Measurements from ENCODE around the gene SLC38A10.
"Not testable (repeated sequence)": the region's sequence is repeated elsewhere in the genome, so short reads cannot be mapped to it uniquely, and the experiment has no call there.

SLC38A10 gene

DNA sequence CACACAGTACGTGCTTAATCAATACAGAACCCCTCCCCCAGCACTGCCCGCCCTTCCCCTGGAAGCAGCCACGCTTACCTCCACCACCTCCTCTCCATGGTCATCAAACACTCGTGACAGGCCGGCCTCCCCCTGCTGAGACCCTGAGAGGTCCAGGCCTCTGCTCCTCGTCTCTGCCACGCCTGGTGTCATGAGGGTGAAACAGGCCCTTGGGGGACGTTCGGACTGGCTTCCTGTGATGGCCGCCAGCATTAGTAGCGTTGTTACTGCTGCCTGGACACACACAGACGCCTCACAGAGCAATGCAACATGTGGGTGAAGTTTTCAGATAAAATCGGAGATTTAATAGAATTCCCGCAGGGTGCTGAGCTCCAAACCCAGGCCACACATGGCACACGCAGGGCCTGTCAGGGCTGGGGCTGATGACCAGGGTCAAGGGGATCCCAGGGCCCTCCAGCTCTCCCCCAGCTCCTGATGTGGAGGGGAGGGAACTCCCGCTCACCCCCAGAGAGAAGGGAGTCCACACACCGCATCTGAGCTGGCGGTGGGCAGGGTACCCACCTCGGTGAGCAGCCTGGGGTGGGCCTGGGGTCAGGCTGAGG lies 15.9 kb upstream of the SLC38A10 start:
- no peak for DNase-seq

DNA sequence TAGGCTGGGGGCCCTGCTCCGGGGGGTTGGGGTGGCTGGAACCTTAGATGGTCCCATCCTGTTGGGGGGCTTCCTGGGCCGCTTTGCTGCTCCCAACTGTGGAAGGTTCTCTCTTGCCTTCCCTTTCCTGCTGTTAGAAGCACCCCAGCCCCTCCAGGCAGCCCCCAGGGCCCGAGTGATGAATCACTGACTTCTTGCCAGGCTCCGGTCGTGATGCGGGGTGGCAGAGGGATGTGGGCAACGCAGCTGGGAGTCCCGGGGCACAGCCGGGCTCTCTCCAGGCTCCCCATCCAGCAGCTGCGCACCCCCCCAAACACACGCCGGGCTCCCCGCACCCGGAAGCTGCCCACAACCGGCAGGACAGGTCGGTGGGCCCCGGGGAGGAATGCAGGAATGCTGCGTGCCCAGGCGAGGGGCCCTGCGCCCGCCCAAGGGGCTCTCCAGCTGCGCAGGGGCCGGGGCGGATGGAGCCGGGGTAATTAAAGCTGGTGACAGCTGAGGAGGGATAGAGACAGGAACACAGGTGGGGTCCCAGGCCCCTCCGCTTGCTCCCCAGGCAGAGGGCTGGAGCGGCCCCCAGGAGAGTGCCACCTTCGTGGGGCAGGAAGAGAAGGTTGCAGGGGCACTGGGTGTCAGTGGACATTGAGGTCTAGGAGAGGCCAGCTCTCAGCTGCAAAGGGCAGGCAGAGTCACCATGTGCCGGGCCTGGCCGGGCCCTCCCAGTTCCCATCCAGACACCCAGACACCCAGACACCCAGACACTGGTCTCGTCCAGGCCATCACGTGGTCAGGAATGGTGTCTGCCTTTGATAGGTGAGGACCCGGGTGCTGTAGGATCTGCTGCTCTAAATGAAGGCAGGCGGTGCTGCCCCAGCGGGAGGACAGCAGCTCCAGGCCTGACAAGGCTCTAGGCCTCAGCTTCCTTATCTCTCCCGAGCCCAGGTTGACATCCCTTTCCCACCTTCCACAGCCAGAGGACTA lies 15.0 kb upstream of the SLC38A10 start:
- no peak for DNase-seq

GRCh38 chr17:81309140-81309858 lies 14.2 kb upstream of the SLC38A10 start:
- no peak for DNase-seq

DNA sequence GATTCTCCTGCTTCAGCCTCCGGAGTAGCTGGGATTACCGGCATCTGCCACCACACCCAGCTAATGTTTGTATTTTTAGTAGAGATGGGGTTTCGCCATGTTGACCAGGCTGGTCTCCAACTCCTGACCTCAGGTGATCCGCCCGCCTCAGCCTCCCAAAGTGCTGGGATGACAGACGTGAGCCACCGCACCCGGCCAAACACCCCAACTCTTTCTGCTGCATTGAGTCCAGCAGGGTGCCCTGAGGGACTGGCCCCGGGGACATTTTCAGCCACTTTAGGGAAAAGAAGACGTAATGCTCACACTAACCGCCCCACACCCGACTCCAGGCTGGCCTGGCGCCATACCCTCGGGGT lies 13.7 kb upstream of the SLC38A10 start:
- DNase-seq = not testable (repeated sequence)

GRCh38 chr17:81307636-81308560 lies 12.8 kb upstream of the SLC38A10 start:
- no peak for DNase-seq

DNA sequence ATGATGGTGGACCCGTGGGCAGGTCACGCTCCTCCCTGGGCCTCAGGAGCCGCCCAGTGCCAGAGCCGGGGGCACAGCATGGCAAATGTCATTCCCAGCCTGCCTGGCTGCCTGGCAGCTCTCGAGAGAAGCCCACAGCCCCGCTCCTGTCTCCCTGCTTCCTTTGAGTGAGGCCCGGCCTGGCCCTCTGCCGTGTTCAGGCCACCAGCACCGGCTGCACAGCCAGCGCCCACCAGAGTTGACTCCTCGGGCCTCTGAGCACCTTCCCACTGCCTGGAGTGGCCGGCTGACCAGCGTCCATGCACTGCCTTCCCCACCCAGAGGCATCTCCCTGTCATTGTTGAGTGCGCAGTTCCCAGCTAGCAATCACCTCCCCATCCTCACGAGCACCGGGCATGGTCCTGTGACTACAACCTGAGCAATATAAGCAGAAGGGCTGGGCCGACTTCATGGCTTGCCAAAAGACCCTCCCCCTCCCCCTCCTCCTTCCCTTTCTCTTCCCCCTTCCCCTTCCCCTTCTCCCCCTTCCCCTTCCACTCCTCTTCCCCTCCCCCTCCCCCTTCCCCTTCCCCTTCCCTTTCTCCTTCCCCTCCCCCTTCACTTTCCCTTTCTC lies 11.9 kb upstream of the SLC38A10 start:
- DNase-seq = no peak

DNA sequence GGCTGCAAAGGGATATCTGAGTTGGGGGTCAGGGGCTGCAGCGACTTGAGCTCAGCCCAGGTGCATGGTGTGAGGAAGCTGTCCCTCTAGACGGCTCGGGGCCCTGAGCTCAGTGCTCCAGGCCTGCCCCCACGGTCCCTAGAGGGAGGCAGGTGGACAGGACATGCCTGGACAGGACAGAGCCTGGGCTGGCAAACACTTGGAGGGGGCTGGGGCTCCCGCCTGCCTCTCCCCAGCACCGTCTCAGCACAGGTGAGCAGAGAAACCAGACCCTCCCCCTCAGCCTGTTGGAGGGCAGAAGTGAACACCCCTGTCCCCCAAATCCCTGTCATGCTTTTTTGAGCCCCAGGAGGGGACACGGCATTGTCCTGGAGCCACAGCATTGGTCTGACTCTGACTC lies 11.4 kb upstream of the SLC38A10 start:
- no peak for DNase-seq

DNA sequence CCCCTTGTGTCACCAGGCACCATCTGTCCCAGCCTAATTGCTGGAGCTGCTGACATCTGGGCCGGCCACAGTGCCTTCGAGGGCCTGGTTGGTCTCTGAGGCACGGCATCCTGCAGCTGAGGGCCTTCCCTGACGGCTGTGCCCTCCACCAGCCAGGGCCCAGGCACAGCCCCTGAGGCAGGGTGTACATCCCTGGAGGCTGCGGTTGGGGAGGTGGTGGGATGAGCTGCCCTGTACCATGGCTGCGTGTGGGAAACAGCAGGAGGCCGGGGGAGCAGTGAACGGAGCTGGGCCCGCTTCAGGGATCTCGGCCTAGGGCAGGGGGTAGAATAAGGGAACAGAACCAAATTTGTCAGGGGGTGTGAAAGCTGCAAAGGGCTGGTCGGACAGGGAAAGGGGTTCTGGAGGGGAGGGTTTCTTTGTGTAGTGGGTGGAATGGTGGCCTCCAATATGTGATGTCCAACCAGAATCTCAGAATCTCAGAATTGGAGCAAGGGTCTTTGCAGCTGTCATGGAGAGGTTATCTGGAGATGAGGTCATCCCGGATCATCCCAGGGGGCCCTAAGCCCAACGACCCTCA lies 10.0 kb upstream of the SLC38A10 start:
- no peak for DNase-seq

- DNase-seq = no peak
These were observed 9.3 kb upstream of the SLC38A10 start for GRCh38 chr17:81304196-81305015.

DNA sequence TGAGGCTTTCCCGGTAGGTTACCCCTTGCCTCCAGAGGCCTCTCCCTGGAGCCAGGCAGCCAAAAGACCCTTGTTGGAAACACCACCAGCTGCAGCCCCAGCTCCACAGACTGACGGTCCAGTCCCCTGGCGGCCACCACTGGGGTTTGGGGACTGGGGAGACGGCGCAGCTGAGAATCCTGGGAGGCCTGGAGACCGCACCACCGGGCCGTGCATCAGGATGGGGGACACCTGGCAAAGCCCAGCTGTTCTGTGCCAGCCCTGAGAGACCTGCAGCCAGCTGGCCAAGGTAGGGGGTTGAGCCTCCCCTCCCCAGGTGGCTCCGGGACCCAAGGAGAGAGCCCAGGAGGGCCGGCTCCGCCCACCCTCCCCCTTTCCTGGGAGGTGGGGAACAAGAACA lies 8.3 kb upstream of the SLC38A10 start:
- no peak for DNase-seq

DNA sequence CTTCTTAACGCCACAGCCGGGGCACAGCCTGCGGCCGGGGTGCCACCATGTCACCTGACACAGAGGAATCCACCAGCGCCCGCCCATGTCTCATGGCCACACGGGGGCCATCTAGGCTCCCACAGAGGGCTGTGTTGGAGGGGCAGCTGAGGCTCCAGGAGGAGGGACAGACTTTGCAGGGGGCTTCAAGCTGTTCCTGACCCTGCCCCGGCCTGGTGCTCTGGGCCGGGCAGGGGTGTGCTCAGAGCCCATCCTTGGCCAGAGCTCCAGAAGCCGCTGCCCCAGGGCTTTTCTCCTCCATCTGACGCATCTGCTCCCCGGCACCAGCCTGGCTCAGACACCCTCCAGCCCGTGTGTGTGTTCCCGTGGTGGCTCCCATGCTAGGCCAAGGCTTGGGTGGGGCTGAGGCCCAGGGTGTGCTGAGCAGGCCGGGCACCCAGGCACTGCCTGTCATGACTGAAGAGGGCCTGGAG lies 7.8 kb upstream of the SLC38A10 start:
- no peak for DNase-seq

DNA sequence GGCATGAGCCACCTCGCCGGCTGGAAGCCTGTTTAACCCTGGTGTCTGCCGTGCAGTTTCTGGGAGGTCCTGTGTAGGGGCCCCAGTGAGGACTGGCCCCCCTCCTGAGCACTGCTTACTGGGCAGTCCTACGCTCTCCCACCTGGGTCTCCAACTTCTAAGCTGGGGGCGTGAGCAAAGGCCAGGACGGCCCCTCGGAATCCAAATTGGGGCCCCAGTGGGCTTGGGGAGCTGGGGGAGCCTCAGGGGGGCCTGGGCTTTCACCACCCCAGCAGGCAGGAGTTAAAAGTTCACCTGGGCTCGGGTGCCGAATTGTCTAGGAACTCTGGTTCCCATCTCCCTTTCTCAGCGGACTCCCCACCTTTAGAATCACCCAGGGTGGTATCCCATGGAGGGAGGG lies 7.2 kb upstream of the SLC38A10 start:
- no peak for DNase-seq

DNA sequence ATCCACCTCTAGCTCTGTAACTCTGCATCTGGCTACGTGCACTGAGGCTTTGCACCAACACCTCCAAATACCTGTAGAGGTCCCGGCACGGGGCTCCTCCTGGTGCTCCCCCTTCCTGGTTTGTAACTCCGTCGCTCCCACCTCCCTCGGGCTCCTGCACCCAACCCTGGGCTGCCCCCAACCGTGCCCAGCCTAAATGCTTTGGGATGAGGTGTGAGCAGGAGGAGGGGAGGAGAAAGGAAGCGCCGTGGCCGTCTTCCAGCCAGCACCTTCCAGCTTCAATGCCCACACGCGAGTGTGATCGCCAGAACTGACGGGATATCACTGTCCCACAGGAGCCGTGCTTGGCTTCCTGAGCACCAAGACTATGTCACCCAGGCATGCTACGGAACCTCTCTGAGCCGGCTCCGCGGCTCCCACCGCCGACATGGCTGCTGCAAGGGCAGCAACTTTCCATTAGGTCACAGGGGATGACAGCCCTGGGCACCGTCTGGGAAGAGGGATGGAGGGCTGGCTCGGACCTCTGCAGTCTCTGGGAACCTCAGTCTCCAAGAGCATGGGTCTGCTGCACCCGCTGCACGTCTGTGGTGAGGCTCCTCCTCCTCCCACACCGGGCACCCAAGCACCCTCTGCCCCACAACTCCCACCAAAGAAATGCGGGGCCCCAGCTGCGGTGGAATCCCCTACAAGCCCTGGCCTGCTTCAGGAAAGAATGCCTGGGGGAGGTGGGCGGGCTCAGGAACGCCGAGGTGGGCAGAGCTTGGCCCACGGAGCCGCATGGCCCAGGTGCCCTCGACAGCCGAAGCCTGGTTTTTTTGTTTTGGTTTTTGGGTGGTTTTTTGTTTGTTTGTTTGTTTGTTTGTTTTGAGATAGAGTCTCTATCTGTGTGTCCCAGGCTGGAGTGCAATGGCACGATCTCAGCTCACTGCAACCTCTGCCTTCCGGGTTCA lies 6.4 kb upstream of the SLC38A10 start:
- no peak for DNase-seq

GRCh38 chr17:81300586-81301155 lies 5.6 kb upstream of the SLC38A10 start:
- no peak for DNase-seq

DNA sequence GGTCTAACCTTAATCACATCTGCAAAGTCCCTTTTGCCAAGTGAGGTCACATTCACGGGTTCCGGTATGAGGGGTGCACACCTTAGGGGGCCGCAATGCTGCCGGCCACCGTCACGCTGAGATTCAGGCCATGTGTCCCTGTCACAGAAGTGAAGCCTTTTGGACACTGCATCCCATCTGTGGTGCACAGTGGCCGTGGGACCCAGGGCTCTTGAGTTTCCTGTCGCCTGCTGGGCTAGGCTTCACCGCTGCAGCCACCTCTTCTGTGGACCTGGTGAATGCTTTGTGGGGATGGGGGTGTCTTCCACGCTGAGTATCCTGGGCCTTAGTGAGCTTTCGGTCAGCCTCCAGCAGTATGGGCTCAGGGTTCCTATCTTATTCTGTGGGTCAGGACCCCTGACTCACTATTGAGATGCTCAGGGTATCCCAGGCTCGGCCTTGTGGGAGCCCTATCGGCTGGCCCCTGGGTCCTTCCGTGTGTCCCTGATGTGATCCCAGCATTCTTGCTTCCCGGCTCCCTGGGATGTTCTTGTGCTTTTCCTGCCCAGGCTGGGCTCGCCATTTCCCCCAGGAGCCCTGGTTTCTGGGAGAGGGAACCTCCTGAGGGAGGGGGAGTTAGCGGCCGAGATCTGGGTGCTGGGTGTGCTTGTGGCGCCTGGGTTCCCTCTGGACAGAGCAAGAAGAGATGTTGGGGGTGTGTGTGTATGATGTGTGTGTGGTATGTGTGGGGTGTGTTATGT lies 4.9 kb upstream of the SLC38A10 start:
- DNase-seq = no peak

DNA sequence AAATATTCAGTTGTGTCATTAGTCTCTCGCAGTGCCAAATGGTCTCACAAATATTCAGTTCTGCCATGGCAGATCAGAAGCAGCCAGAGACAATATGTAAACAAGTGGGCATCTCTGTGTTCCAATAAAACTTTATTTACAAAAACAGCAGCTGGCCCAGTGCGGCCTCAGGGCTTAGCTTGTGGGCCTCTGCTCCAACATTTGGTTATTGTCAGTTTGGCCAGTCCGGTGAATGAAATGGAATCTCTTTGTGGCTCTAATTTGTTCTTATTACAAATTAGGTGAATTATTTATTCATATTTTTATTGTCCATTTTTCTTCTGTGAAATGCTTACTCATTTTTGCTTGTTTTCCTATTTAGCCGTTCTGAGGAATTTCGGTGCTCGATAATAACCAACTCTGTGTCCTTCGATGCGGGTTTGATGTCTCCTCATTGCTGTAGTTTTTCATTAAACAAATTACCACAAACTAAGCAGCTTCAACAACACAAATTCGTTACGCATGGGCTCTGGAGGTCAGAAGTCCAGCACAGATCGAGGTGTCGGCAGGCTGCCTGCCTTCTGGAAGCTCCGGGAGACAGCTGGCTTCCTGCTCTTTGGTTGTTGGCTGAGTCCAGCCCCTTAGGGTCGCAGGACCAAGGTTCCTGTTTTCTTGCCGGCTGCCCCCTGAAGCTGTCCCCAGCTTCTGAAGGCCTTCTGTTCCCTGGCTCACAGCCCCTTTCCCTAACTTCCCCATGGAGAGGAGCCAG lies 4.1 kb upstream of the SLC38A10 start:
- DNase-seq = no peak

GRCh38 chr17:81298325-81298990 lies 3.4 kb upstream of the SLC38A10 start:
- DNase-seq = no peak

Measured in NCI-H1694 (cell line).